Activated CD4-positive, alpha-beta T cell treated with anti-CD3 and anti-CD28 coated beads for 4 hours (primary cell): ENCODE data around the gene BEND5.
A peak's percentile ranks its signal among the peaks of the same experiment; 100 is the strongest.

ENCODE experiments used
- DNase-seq, 2 donors: peaks; one replicate each; pipeline ENCODE4 v3.0.0-alpha.2; 2020

BEND5 gene

GRCh38 chr1:48718116-48718630 lies 58.5 kb downstream of the BEND5 start:
- DNase-seq = no peak

GRCh38 chr1:48717082-48717481 lies 59.6 kb downstream of the BEND5 start:
- DNase-seq = no peak

GRCh38 chr1:48715921-48716320 lies 60.8 kb downstream of the BEND5 start:
- DNase-seq = no peak

GRCh38 chr1:48710915-48711314 lies 65.8 kb downstream of the BEND5 start:
- no peak for DNase-seq

DNA sequence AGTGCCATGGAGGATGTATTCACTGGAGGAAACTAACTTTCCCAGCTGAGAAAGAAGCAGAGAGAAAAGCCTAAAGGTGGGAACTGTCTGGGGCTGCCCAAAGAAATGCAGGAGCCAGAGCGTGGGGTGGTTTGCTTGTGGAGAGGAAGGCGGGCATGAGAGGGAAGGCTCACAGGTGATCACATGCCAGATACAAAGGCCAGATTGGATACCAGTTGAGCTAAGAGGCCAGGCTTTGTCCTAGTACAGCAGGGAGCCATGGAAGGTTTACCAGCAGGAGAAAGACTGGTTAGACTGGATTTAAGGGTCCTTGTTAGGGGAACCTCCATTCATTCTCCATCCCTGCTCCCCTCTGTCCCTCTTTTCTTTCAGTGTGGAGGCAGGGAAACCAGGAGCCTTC lies 66.4 kb downstream of the BEND5 start:
- no peak for DNase-seq

DNA sequence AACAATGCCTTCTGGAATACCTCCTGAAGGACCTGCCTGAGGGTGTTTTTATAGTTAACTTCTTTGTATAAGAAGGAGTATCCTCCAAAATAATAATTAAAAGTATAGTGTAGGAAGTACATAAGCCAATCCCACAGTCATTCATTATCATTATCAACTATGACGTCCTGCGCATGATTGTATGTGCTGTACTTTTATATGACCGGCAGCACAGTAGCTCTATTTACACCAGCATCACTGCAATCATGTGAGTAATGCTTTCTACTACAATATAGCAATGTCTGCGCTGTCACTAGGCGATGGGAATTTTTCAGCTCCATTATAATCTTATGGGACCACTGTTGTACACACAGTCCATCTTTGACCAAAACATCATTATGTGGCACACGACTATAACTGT lies 72.0 kb downstream of the BEND5 start:
- no peak for DNase-seq

DNA sequence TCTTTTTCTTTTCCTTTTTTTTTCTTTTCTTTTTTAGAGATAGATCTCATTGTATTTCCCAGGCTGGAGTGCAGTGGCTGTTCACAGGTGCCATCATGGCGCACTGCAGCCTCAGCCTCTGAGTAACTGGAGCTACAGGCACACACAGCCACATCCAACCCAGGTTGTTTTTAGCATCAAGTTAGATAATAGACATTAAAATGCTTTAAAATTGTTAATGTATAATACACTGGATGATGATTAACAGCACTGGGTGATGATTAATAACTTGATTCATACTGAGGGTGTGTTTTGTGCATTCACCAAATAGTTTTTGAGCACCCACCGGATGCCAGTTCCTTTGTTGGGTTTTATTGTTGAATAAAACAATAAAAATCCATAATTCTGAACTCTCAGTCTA lies 75.2 kb downstream of the BEND5 start:
- DNase-seq = no peak

- DNase-seq = peak; percentile 16 to 34
Measured at GRCh38 chr1:48697066-48697707, 79.5 kb downstream of the BEND5 start.

- DNase-seq = no peak
Measured at GRCh38 chr1:48695161-48695560, 81.5 kb downstream of the BEND5 start.

DNA sequence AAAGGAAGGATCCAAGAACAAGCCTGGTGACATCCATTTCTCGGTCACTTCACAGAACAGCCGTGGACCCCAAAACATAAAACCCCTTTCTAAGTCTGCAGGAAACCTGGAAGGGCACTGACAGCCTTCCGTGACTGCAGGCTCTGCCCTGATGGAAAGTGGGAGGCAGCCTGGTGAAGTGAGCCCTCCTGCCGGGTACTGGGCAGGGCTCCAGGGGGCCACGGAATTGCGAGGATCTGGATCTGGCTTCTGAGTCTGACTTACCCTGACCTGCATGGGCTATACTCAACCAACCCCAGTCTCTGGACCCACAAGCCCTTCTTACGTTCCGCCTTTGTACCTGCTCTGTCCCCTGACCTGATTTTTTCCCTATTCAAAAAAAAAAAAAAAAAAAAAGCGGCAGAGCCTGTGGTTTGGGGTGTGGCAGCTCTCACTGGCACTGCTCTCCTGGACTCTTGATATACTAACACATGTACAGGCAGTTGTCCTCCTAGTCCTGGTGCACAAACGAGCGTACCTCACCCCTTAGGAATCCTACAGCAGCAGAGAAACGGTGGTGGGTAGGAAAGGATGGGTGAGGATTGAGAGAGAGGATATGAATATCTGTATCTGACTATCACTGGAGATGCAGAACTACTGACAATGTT lies 82.9 kb downstream of the BEND5 start:
- no peak for DNase-seq

GRCh38 chr1:48693180-48693579 lies 83.5 kb downstream of the BEND5 start:
- no peak for DNase-seq

DNA sequence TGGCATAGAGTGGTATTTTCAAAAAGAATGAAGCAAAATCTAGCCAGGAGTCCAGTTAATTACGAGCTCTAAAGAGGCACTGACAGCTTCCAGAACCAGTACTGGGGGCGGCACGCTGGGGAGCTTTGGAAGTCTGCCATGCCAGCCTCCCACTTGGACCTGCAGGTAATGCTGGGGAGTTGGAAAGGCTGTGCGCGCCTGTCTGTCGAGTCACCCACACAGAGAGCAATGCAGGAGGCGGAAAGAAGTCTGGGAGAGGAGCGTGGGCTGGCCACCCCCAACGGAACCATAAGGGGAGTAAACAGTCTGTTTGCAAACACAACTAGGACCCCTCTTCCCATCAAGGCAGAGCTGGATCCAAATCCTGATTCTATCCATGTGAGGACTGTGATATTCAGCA lies 84.5 kb downstream of the BEND5 start:
- no peak for DNase-seq

DNA sequence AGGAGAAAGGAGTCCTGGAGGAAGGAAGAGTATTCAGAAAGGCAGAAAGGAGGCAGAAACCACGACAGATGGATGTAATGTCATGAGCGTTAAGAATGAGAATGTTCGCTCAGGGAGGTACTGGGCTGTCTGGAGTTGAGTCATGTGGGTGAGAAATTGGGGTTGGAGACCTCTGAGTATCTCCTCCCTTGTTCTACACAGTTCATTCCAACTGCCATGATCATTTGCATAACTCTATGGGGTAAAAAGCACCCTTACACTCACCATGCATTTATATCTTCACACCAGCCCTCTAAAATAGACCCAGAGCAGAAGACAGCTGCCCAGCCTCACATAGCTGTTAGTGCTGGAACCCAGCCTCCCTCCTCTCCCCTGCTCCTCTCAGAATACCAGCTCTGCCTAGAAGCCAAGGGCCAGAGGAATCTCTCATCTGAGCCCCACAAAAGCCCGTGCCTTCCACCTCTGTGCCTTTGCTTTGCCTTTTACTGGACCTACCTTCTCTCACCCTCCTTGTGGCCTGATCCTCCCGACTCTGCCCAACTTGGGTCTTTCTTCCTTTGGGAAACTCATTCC lies 85.2 kb downstream of the BEND5 start:
- DNase-seq = no peak

DNA sequence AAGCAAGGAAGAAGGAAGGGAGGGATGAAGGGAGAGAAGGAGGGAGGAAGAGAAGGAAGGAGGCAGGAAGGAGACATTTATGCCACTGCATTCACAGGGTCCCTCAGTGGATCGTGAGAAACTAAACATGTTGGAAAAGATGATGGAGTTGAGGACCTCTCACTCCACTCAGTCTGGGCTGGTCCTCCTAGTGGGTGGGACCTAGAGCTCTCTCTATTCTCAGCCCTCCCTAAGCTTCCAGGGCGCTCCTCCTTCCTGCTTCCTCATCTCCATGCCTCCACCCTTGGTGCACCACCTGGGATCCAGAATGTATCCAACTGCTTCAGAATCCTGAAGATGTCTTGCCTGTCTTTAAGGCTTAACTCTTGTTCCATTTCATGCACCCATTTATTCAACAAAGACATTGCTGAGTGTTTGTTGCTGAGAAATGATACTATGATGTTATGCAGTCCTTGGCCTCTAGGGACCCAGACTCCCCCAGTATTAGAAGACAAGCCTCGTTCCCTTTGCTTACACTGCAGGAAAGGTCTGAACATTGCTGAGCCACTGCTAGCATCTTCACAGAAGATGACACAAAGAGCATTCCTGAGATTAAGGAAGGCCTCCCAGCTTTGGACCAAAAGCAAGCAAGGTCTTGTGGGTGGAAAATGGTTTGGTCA lies 88.5 kb downstream of the BEND5 start:
- DNase-seq = no peak

DNA sequence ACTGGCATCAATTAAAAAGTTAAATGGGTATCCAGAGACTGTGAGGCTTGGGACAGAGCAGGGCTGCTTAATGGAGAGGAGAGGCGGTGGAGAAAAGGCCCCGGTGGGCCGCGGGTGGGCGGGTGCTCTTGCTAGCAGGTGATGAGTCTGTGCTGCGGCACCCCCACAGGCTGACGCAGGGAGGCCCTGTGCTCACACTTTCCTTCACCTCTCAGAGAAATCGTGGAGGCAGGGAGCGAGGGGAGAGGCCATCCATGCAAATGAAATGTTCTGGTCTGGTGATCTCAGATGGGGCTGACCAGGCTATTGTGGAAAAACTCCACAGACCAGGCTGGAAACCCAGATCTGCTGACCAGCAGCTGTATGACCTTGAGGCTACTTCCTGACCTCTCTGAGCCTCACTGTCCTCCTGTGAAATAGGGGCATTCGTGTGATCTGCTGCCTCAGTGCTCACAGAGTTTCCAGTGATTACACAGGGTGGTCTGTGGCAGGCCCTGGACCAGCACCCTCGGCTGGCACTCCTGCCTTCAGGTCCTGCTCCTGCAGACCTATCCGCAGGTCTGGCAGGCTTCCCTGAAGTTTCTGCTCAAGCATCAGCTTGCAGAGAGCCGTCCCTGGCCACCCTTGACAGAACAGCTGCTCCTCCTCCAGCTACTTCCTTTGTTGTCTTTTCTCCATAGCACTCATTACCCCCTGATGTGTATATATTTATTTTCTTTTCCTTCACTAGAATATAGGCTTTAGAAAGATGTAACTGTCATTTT lies 89.2 kb downstream of the BEND5 start:
- DNase-seq = no peak

- DNase-seq = no peak
Measured at GRCh38 chr1:48686159-48686558, 90.5 kb downstream of the BEND5 start.

DNA sequence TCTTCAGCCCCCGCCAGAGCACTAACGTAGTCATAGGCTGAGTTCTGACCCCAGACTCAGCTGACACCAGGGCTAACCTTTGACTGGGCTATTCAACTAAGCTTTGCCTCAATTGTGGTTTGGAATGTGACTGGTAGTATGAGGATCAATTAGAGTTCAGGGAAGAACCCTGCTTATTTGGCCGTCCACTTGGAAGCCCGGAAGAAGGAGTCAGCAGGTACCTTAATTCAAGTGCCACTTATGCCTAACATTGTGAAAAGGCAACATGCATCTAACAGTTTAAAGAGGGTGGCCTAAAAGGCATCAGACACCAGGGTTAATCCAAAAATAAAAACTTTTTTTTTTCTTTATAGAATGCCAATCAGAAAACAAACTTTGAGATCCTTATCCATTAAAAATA lies 92.3 kb downstream of the BEND5 start:
- no peak for DNase-seq

- no peak for DNase-seq
Measured at GRCh38 chr1:48683839-48684238, 92.9 kb downstream of the BEND5 start.

DNA sequence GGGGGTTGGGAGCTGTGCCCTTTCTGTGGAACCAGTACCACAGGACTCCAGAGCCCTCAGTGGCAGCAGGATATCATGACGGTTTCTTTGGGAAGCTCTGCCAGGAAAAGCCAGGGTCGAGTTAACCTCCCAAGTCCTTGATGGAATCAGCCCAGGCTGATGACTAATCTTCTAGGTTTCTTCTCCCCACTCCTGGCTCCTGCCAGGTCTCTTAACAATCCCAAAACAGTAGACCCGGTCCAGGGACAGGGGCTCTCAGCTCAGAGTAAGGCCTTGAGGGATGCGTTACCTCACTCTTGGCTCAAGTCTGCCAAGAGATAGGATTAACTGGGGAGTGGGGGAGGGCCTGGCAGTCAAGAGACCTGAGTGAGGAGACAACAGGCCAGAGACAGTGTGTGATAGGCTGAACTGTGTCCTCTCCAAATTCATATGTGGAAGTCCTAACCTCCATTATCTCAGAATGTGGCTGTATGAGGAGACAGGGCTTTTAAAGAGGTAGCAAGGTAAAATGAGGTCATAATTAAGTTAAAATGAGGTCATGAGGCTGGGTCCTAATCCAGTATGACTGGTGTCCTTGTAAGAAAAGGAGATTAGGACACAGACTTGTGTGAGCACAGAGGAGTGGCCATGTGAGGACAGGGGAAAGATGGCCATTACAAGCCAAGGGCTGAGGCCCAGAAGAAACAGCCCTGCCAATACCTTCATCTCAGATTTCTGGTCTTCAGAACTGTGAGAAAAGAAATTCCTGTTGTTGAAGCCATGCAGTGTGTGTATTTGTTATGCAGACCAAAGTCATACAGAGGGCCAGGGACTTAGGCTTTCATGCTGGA lies 95.0 kb downstream of the BEND5 start:
- DNase-seq = no peak

GRCh38 chr1:48680411-48681035 lies 96.2 kb downstream of the BEND5 start:
- DNase-seq = no peak

- DNase-seq = no peak
Measured at GRCh38 chr1:48679859-48680258, 96.8 kb downstream of the BEND5 start.
